Esophagus muscularis mucosa (tissue), 4 donors: ENCODE data around the gene CISD2. TPM values are rescaled to one million over a fixed set of nuclear protein-coding genes. Genes with fewer than 3 reads are reported as not detected.
"Not testable (repeated sequence)": the region's sequence is repeated elsewhere in the genome, so short reads cannot be mapped to it uniquely, and the experiment has no call there.

Source experiments
- DNase-seq: peaks from one replicate; pipeline ENCODE4 v3.0.0-alpha.2; 2017; ENCODE audit errors: extremely low spot score
- H3K27ac ChIP-seq, 4 donors: fragments of 200-600 bp; sonication (generic); replicated peaks in 1 of 4; 1 replicate in 3 of 4; 2 replicates in 1 of 4; pipeline ENCODE4 v1.5.1; 2016 to 2019; ENCODE audit warnings: mild to moderate bottlenecking in 1 of 4
- H3K27me3 ChIP-seq, 4 donors: fragments of 200-600 bp; sonication (generic); one replicate each; pipeline versions ENCODE4 v1.5.1 to v1.6.0; 2016 to 2019
- H3K36me3 ChIP-seq, 4 donors: fragments of 200-600 bp; sonication (generic); one replicate each; pipeline ENCODE4 v1.5.1; 2016 to 2019
- H3K4me1 ChIP-seq, 4 donors: fragments of 200-600 bp; sonication (generic); one replicate each; pipeline ENCODE4 v1.5.1; 2016 to 2019
- H3K4me3 ChIP-seq, 4 donors: fragments of 200-600 bp; sonication (generic); 1 replicate in 2 of 4; 2 replicates in 2 of 4; pipeline ENCODE4 v1.5.1; 2016 to 2019; ENCODE audit warnings: mild to moderate bottlenecking in 4 of 4, moderate library complexity in 1 of 4
- H3K9me3 ChIP-seq, 4 donors: fragments of 200-600 bp; sonication (generic); 1 replicate in 3 of 4; 2 replicates in 1 of 4; pipeline ENCODE4 v1.5.1; 2016 to 2019
- CTCF ChIP-seq, 3 experiments: fragments of 200-600 bp in 2 of 3; fragments of 450-650 bp in 1 of 3; sonication (generic) in 2 of 3; IDR thresholded peaks; one replicate each; pipeline ENCODE4 v1.5.1; 2017 to 2019; ENCODE audit warnings: antibody characterized with exemption in 3 of 3, mild to moderate bottlenecking in 2 of 3, moderate library complexity in 1 of 3
- EP300 ChIP-seq: sonication (generic); formaldehyde crosslinking; IDR thresholded peaks from one replicate; pipeline ENCODE4 v1.6.1; 2017; ENCODE audit warnings: antibody characterized with exemption
- POLR2A ChIP-seq: fragments of 450-650 bp; IDR thresholded peaks from one replicate; pipeline ENCODE4 v1.6.1; 2017; ENCODE audit warnings: antibody characterized with exemption, moderate library complexity, mild to moderate bottlenecking, low read depth
- POLR2AphosphoS5 ChIP-seq, 2 donors: sonication (generic); formaldehyde crosslinking; IDR thresholded peaks; one replicate each; pipeline ENCODE4 v1.6.1; 2017; ENCODE audit warnings: antibody characterized with exemption in 2 of 2
- whole genome bisulfite sequencing: methylation state at CpG from one replicate; pipeline ENCODE4 v1.1.5; 2018; 5-methylcytosine and 5-hydroxymethylcytosine counted together
- intact Hi-C: fragments of 100-400 bp; cut with DNase I; formaldehyde crosslinking; loops from one replicate; pipeline ENCODE4 v1.15.1; 2023
- total RNA-seq, 4 donors: library from RNA; depleted of rRNA; stranded (reverse); fragments of >200 nt; gene quantifications; one replicate each; pipeline versions ENCODE4 v1.1.0 to v1.2.1, GENCODE V29; 2016

The CISD2 gene
- total RNA-seq, 4 donors from 2014 or later, result 6.6 to 13.3 (median 10.3) TPM

- 18% methylated on average over 23 of the region's 23 CpGs for WGBS
- TF ChIP-seq CTCF (IDR thresholded peaks at IDR 0.05) (peak in 1 of 3 experiments; percentile 2), POLR2A (no peak)
- H3K27me3 ChIP-seq, result no peaks in the 10 kb centered on the region
- intact Hi-C loops, result loop anchor here (1.0 to 2.0 kb wide), 2 partner anchors 40 to 151 kb away; partner anchors contain the start of gene SLC9B1
- H3K9me3 ChIP-seq, result no peaks in the 10 kb centered on the region
- peak overlapping the region; percentile 68 to 79 (median 73) for H3K4me3 ChIP-seq
- no peak for DNase-seq
- peak overlapping the region; percentile 95 to 97 (median 96) for H3K27ac ChIP-seq
- peaks cover 21 to 26% (median 23%) of the 10 kb centered on the region in 4 donors for H3K4me1 ChIP-seq
- H3K36me3 ChIP-seq, result no peaks in the 10 kb centered on the region
Observed at GRCh38 chr4:102868153-102868780, 525 bp upstream of the CISD2 start.

- TF ChIP-seq POLR2AphosphoS5 (IDR thresholded peaks at IDR 0.05), result no peak
- no peak for TF ChIP-seq CTCF (IDR thresholded peaks at IDR 0.05)
- no peak for TF ChIP-seq EP300
- TF ChIP-seq POLR2A, result no peak
- H3K27ac ChIP-seq, result peak overlapping the region; percentile 95 to 97 (median 96)
- H3K9me3 ChIP-seq, result no peaks in the 10 kb centered on the region
- peaks cover 21 to 26% (median 23%) of the 10 kb centered on the region in 4 donors for H3K4me1 ChIP-seq
- H3K4me3 ChIP-seq, result peak overlapping the region; percentile 68 to 79 (median 73)
- 10% methylated on average over 19 of the region's 19 CpGs for WGBS
- intact Hi-C loops, result loop anchor here (2.0 to 10.0 kb wide), 3 partner anchors 149 to 245 kb away; partner anchors contain the start of genes BDH2 and SLC9B1
- no peak for DNase-seq
- H3K27me3 ChIP-seq, result no peaks in the 10 kb centered on the region
- no peaks in the 10 kb centered on the region for H3K36me3 ChIP-seq
Observed at GRCh38 chr4:102869569-102870197, 891 bp downstream of the CISD2 start.

- intact Hi-C loops, result loop anchor here (10.0 kb wide), 2 partner anchors 223 to 247 kb away; partner anchors contain the start of gene BDH2
- H3K36me3 ChIP-seq, result peaks cover 0 to 10% (median 2%) of the 10 kb centered on the region in 4 donors
- H3K4me1 ChIP-seq, result peaks cover 21 to 26% (median 23%) of the 10 kb centered on the region in 4 donors
- H3K4me3 ChIP-seq, result no peak overlapping the region
- H3K9me3 ChIP-seq, result no peaks in the 10 kb centered on the region
- DNase-seq, result no peak
- H3K27ac ChIP-seq, result no peak overlapping the region
- TF ChIP-seq EP300 (no peak), POLR2AphosphoS5 (IDR thresholded peaks at IDR 0.05) (no peak), CTCF (IDR thresholded peaks at IDR 0.05) (no peak), POLR2A (no peak)
- 71% methylated on average over 2 of the region's 2 CpGs for WGBS
- H3K27me3 ChIP-seq, result no peaks in the 10 kb centered on the region
Observed at GRCh38 chr4:102871772-102872171, 3.0 kb downstream of the CISD2 start.

GRCh38 chr4:102877477-102878106 lies 8.8 kb downstream of the CISD2 start:
- 100% methylated on average over 3 of the region's 3 CpGs for WGBS
- DNase-seq, H3K27me3 ChIP-seq, H3K4me1 ChIP-seq, H3K27ac ChIP-seq, H3K4me3 ChIP-seq, H3K9me3 ChIP-seq, H3K36me3 ChIP-seq: not testable (repeated sequence)
- intact Hi-C loops, result loop anchor here (10.0 kb wide), 2 partner anchors 217 to 253 kb away; partner anchors contain the start of gene BDH2

- not testable (repeated sequence) for DNase-seq, H3K36me3 ChIP-seq, H3K27ac ChIP-seq, H3K4me1 ChIP-seq, H3K4me3 ChIP-seq, H3K9me3 ChIP-seq, H3K27me3 ChIP-seq
- intact Hi-C loops, result loop anchor here (10.0 kb wide), 2 partner anchors 216 to 254 kb away; partner anchors contain the start of gene BDH2
- 78% methylated on average over 4 of the region's 4 CpGs for WGBS
Observed at GRCh38 chr4:102878349-102878748, 9.6 kb downstream of the CISD2 start.
